GDM1 (cell line): Measurements from ENCODE around the gene DNAH17.

Source experiments
- DNase-seq: peaks from one replicate; lab custom pipeline; 2025; lab: John Stamatoyannopoulos, UW

The DNAH17 gene

GRCh38 chr17:78541488-78542206 lies 35.5 kb downstream of the DNAH17 start:
- DNase-seq: no peak

- no peak for DNase-seq
These were observed 37.4 kb downstream of the DNAH17 start for GRCh38 chr17:78539781-78540180.

- no peak for DNase-seq
These were observed 39.0 kb downstream of the DNAH17 start for GRCh38 chr17:78538033-78538776.

GRCh38 chr17:78537217-78537860 lies 39.9 kb downstream of the DNAH17 start:
- DNase-seq: no peak

- no peak for DNase-seq
These were observed 41.7 kb downstream of the DNAH17 start for GRCh38 chr17:78535273-78536197.

GRCh38 chr17:78534492-78535272 lies 42.5 kb downstream of the DNAH17 start:
- no peak for DNase-seq

- DNase-seq: no peak
These were observed 44.1 kb downstream of the DNAH17 start for GRCh38 chr17:78532922-78533640.

- no peak for DNase-seq
These were observed 44.9 kb downstream of the DNAH17 start for GRCh38 chr17:78532311-78532710.

GRCh38 chr17:78530675-78531074 lies 46.5 kb downstream of the DNAH17 start:
- DNase-seq: no peak

GRCh38 chr17:78529871-78530670 lies 47.1 kb downstream of the DNAH17 start:
- DNase-seq: no peak

GRCh38 chr17:78529251-78529650 lies 47.9 kb downstream of the DNAH17 start:
- DNase-seq: no peak

- no peak for DNase-seq
These were observed 48.7 kb downstream of the DNAH17 start for GRCh38 chr17:78528541-78528940.

GRCh38 chr17:78527345-78527744 lies 49.9 kb downstream of the DNAH17 start:
- DNase-seq: no peak

GRCh38 chr17:78526231-78527025 lies 50.8 kb downstream of the DNAH17 start:
- DNase-seq: no peak

- DNase-seq: no peak
These were observed 51.6 kb downstream of the DNAH17 start for GRCh38 chr17:78525511-78526160.

- no peak for DNase-seq
These were observed 52.2 kb downstream of the DNAH17 start for GRCh38 chr17:78524870-78525510.

- DNase-seq: no peak
These were observed 53.1 kb downstream of the DNAH17 start for GRCh38 chr17:78523934-78524655.
